ENCODE data around the gene MALAT1. TPM values are rescaled to one million over a fixed set of nuclear protein-coding genes. Genes with fewer than 3 reads are reported as not detected.

The MALAT1 gene
- total and polyA plus RNA-seq, 2 of the 8 experiments (the other 6 are each of a cell fraction or from before 2014, with no cell fraction given), result 115 to 984 TPM

- TF ChIP-seq ATF2 (IDR thresholded peaks at IDR 0.05; ENCODE audit: low read length) (no peak), BRCA1 (IDR thresholded peaks at IDR 0.05; ENCODE audit: low read depth, low read length) (no peak), CREB1 (IDR thresholded peaks at IDR 0.05) (no peak), SIRT6 (IDR thresholded peaks at IDR 0.05; ENCODE audit: low read length) (no peak), E2F6 (IDR thresholded peaks at IDR 0.05) (no peak), USF2 (IDR thresholded peaks at IDR 0.05; ENCODE audit: low read length) (peak; percentile 27; the same call in 1 of the 2 replicates), YY1 (IDR thresholded peaks at IDR 0.05; ENCODE audit: low read depth, low read length) (0 out of 2 replicates have a peak, but pooled peaks have one; percentile 45), SP1 (IDR thresholded peaks at IDR 0.05; ENCODE audit: low read depth, low read length) (peak; percentile 85), CBX5 (IDR thresholded peaks at IDR 0.05; ENCODE audit: low read depth, low read length) (no peak), SIN3A (conservative IDR thresholded peaks at IDR 0.05 in 1 of 2, IDR thresholded peaks at IDR 0.05 in 1 of 2; ENCODE audit: low read depth in 1 of 2, low read length in 2 of 2) (peak in 1 of 2 experiments; percentile 73; a peak in 1 of 4 replicates), PHF8 (conservative IDR thresholded peaks at IDR 0.05; ENCODE audit: low read depth, low read length) (no peak), NRF1 (IDR thresholded peaks at IDR 0.05; ENCODE audit: low read depth, low read length) (no peak), FOSL1 (IDR thresholded peaks at IDR 0.05; ENCODE audit: insufficient read depth, low read depth, low read length) (no peak), SP4 (IDR thresholded peaks at IDR 0.05; ENCODE audit: low read length) (no peak), CTCF (IDR thresholded peaks at IDR 0.05; ENCODE audit: control extremely low read depth in 1 of 3, insufficient read depth in 1 of 3, low read depth in 1 of 3, low read length in 3 of 3) (no peak), SP2 (IDR thresholded peaks at IDR 0.05; ENCODE audit: low read length) (no peak), HDAC6 (IDR thresholded peaks at IDR 0.05; ENCODE audit: low read depth, low read length) (no peak), KDM1A (IDR thresholded peaks at IDR 0.05; ENCODE audit: borderline replicate concordance, low read length) (no peak)
These were observed 9.7 kb upstream of the MALAT1 start (continued) for GRCh38 chr11:65489035-65489705.
